Activated CD8-positive, alpha-beta memory T cell treated with anti-CD3 and anti-CD28 coated beads, Interleukin-2, amount 10 ng/mL, durations not matched to agents 7 days and 5 days (primary cell): Measurements from ENCODE around the gene LAMC3. TPM values are rescaled to one million over a fixed set of nuclear protein-coding genes. Genes with fewer than 3 reads are reported as not detected.

Experiments used
- ATAC-seq: fragments of 150-1000 bp; cut with Tn5 transposase; one replicate; pipeline ENCODE4 v1.10.0; 2021; ENCODE audit warnings: moderate library complexity
- CTCF ChIA-PET: fragments of 350-600 bp; sonication (Branson Sonifier 250); formaldehyde crosslinking; loops from one replicate; lab custom pipeline; 2021; ENCODE audit warnings: antibody characterized with exemption; lab: Charles Lee
- DNase-seq: peaks from one replicate; pipeline ENCODE4 v3.0.0-alpha.2; 2020
- H3K27ac Mint-ChIP-seq: one replicate; pipeline ENCODE4 v1.8.0; 2021; ENCODE audit warnings: mild to moderate bottlenecking, mixed read lengths
- H3K27me3 Mint-ChIP-seq: one replicate; pipeline ENCODE4 v1.8.0; 2021; ENCODE audit warnings: mixed read lengths
- H3K36me3 Mint-ChIP-seq: one replicate; pipeline ENCODE4 v1.8.0; 2021; ENCODE audit warnings: mild to moderate bottlenecking, mixed read lengths
- H3K4me1 Mint-ChIP-seq: one replicate; pipeline ENCODE4 v1.8.0; 2021; ENCODE audit warnings: mixed read lengths
- H3K4me3 Mint-ChIP-seq: one replicate; pipeline ENCODE4 v1.8.0; 2021; ENCODE audit warnings: mild to moderate bottlenecking, moderate library complexity, mixed read lengths
- H3K9me3 Mint-ChIP-seq: one replicate; pipeline ENCODE4 v1.8.0; 2022; ENCODE audit warnings: low read depth, mixed read lengths
- total RNA-seq, 2 experiments: library from RNA; stranded (reverse); gene quantifications; one replicate each; pipeline ENCODE4 v1.2.3, GENCODE V29; 2021

Gene LAMC3
- total RNA-seq, 2 experiments from 2014 or later: 0.06 TPM; not detected in 1

DNA sequence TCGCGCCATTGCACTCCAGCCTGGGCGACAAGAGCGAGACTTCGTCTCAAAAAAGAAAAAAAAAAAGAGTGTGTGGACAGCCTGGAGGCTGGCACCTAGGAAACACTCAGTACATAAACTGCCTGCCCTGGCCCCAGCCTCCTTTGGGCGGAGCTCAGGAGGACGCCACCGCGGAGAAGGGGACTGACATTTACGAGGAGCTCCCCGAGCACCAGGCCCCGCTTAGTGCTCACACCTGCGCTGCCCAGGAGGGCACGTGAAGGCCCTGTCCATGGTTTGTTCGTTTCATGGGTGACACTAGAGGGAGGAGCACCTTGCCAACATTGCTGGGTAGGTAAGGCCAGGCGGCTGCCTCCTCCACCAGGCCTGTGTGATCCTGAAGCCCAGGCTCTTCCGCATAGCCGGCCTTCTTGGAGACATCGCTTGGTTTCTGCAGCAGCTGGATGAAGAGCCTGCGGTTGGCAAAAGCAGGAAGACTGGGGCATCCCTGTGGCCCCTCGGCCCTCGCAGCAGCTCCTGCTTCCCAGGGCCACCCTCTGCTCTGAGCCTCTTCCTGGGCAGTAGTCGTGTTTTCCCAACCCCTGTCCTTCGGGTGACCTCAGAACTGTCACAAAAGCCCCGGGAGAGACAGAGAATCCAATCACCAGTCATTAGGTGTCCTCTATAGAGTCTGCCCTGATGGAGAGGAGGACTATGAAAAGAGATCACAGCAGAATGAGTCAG is 26.2 kb upstream of the LAMC3 start:
- H3K27ac Mint-ChIP-seq: no peak overlapping the region
- CTCF ChIA-PET: interaction anchor here (0.6 kb wide), 1 partner anchor 50 kb away, joined by 3 read pairs; no protein-coding TSS in a partner anchor
- H3K27me3 Mint-ChIP-seq: no peaks in the 10 kb centered on the region
- no peaks in the 10 kb centered on the region for H3K9me3 Mint-ChIP-seq
- no peak overlapping the region for H3K4me3 Mint-ChIP-seq
- ATAC-seq: no peak
- no peaks in the 10 kb centered on the region for H3K36me3 Mint-ChIP-seq
- no peaks in the 10 kb centered on the region for H3K4me1 Mint-ChIP-seq
- DNase-seq: no peak

DNA sequence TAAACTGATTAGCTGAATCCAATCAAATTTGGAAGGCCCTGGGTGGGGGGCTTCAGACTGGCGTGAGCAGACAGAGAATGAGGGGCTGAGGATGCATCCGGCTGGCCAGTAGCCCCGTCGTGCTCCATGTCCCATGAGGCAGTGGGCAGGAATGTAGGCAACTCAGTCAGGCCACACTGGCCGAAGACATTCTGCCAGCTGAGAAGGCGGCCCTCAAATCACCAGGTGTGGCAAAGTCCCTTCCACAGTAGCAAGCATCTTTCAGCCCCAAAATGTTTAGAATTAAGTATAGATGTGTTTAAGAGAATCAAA is 25.7 kb upstream of the LAMC3 start:
- Mint-ChIP-seq H3K9me3 (no peaks in the 10 kb centered on the region), H3K4me3 (no peak overlapping the region), H3K27me3 (no peaks in the 10 kb centered on the region), H3K36me3 (no peaks in the 10 kb centered on the region), H3K27ac (no peak overlapping the region), H3K4me1 (no peaks in the 10 kb centered on the region)
- ATAC-seq (no peak), DNase-seq (no peak)
- CTCF ChIA-PET: no interaction called here

DNA sequence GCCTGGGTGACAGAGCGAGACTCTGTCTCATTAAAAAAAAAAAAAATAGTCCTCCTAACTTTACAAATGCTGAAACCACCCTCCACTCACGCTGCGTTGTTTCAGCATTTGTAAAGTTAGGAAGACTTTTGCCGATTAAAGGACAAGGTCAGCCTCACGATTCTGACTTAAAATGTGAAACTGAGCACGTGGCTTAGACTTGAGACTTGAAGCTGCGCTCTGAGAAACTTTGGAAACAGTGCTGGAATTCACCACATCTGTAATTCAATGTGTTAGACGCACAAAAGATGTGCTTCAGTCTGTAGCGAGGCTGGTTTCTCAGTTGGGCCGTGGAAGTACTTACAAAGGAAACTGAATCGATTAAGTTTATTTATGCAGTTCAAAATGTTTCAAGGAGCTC is 25.0 kb upstream of the LAMC3 start:
- DNase-seq (no peak), ATAC-seq (no peak)
- Mint-ChIP-seq H3K27me3 (no peaks in the 10 kb centered on the region), H3K4me3 (no peak overlapping the region), H3K27ac (no peak overlapping the region), H3K36me3 (no peaks in the 10 kb centered on the region), H3K4me1 (no peaks in the 10 kb centered on the region), H3K9me3 (no peaks in the 10 kb centered on the region)
- CTCF ChIA-PET: interaction anchor here (1.8 kb wide), 1 partner anchor 11 kb away, joined by 3 read pairs; no protein-coding TSS in a partner anchor

DNA sequence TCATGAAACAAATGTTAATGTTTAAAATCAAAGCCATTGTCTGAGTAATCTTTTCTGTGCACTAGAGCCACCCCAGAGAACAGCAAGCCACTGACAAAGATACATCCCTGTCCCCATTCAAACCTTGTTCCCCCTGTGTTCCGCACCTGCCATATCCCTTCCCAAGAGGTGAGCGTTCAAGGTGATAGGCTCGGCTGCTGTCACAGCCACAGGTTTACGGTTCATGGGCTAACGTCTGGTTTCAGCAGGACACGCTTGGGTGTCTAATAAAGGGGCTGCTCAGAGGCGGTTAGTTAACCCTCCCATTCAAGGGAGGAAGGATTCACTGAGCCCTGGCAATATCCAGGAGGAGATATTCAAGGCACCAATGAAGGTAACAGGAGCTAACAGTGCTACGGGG is 24.5 kb upstream of the LAMC3 start:
- no peak overlapping the region for H3K27ac Mint-ChIP-seq
- ATAC-seq (no peak), DNase-seq (no peak)
- H3K9me3 Mint-ChIP-seq: no peaks in the 10 kb centered on the region
- H3K4me3 Mint-ChIP-seq: no peak overlapping the region
- H3K36me3 Mint-ChIP-seq: no peaks in the 10 kb centered on the region
- H3K27me3 Mint-ChIP-seq: no peaks in the 10 kb centered on the region
- CTCF ChIA-PET: interaction anchor here (1.8 kb wide), 1 partner anchor 11 kb away, joined by 3 read pairs; no protein-coding TSS in a partner anchor
- H3K4me1 Mint-ChIP-seq: no peaks in the 10 kb centered on the region

DNA sequence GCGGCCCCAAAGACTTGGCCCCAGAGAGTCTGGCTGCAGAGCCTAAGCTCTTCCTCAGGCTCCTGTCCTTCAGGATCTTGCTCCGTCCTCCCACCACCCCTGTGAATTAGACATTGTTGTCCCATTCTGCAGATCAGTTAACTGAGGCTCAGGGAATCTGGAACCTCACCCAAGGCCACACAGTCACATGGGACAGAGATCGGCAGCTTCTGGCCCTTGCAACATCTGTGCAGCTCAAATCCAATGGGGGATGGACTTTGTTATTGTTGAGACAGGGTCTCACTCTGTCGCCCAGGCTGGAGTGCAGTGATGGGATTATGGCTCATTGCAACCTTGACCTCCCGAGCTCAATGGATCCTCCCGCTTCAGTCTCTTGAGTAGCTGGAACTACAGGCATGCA is 23.9 kb upstream of the LAMC3 start:
- CTCF ChIA-PET: interaction anchor here (1.8 kb wide), 1 partner anchor 10 kb away, joined by 3 read pairs; no protein-coding TSS in a partner anchor
- no peaks in the 10 kb centered on the region for H3K9me3 Mint-ChIP-seq
- DNase-seq (no peak), ATAC-seq (no peak)
- no peaks in the 10 kb centered on the region for H3K4me1 Mint-ChIP-seq
- no peak overlapping the region for H3K4me3 Mint-ChIP-seq
- H3K36me3 Mint-ChIP-seq: no peaks in the 10 kb centered on the region
- H3K27me3 Mint-ChIP-seq: no peaks in the 10 kb centered on the region
- H3K27ac Mint-ChIP-seq: no peak overlapping the region

DNA sequence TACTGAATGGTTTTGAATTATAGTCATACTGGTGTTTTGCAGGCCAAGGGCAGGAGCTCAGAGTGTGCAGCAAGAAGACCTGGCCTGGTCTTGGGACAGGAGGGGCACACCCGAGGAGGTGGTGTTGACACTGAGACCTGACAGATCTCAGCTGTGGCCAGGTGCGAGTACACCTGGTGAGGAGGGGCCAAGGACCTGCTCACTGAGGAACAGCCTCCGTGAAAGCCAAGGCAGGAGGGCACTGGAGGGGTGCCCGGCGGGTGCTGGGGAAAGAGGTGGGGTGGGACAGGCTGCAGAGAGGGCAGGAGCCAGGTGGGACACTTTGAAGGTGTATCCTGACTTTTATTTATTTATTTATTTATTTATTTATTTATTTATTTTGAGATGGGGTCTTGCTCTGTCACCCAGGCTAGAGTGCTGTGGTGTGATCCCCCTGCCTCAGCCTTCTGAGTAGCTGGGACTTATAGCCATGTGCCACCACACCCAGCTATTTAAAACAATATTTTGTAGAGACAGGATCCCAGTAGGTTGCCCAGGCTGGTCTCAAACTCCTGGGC is 23.3 kb upstream of the LAMC3 start:
- no peak overlapping the region for H3K4me3 Mint-ChIP-seq
- DNase-seq (no peak), ATAC-seq (no peak)
- no peaks in the 10 kb centered on the region for H3K27me3 Mint-ChIP-seq
- CTCF ChIA-PET: interaction anchor here (1.8 kb wide), 1 partner anchor 10 kb away, joined by 3 read pairs; no protein-coding TSS in a partner anchor
- no peak overlapping the region for H3K27ac Mint-ChIP-seq
- H3K4me1 Mint-ChIP-seq: no peaks in the 10 kb centered on the region
- H3K36me3 Mint-ChIP-seq: no peaks in the 10 kb centered on the region
- H3K9me3 Mint-ChIP-seq: no peaks in the 10 kb centered on the region

DNA sequence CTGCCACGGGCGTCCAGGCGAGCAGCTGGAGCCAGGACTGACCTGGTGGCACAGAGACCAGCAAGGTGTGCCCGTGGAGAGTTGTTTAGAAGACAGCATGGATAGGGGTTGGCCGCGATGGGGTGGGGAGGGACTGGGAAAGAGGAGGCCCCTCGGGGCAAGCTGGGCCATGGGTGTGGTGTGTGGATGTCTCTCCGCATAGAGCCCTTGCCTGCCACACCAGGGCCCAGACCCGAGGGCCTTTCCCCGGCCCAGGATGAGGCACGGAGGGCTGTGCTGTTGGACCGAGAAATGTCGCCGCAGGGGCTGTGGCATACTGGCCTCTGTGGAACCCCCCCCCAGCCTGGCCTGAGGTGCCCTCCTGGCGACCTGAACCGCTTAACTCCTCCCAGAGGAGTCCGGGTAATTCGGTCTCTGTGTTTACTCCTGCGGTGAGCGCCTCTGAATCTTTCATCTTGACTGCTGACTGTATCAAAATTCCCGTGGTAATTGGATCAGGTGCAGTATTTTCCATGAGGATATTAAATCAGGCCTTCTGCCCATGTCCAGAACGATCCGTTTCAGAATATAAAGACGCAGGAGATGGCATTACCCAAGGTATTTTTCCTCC is 22.5 kb upstream of the LAMC3 start:
- Mint-ChIP-seq H3K36me3 (no peaks in the 10 kb centered on the region), H3K4me3 (no peak overlapping the region), H3K9me3 (no peaks in the 10 kb centered on the region), H3K27me3 (no peaks in the 10 kb centered on the region), H3K27ac (no peak overlapping the region), H3K4me1 (no peaks in the 10 kb centered on the region)
- ATAC-seq: no peak
- no peak for DNase-seq
- CTCF ChIA-PET: interaction anchor here (2.5 kb wide), 1 partner anchor 12 kb away, joined by 7 read pairs; no protein-coding TSS in a partner anchor

DNA sequence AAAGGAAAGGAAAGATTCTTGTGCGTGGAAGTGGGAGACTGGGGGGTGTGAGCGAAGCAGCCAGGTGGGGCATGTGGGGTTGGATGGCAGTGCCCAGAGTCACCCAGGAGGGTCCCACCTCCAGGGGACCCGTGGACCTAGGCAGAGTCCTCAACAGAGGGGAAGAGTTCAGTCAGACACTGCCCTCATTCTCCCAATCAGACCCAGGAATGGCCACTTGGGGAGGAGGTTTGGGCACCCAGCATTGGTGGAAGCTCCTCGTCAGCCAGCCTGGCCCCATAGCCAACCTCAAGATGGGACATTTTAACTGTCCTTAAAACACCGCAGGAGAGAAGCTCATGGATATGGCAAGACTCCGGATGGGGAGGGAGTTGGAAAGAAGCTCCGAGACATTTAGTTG is 21.9 kb upstream of the LAMC3 start:
- Mint-ChIP-seq H3K9me3 (no peaks in the 10 kb centered on the region), H3K4me3 (no peak overlapping the region), H3K4me1 (no peaks in the 10 kb centered on the region), H3K36me3 (no peaks in the 10 kb centered on the region), H3K27ac (no peak overlapping the region), H3K27me3 (no peaks in the 10 kb centered on the region)
- CTCF ChIA-PET: interaction anchor here (2.5 kb wide), 1 partner anchor 11 kb away, joined by 7 read pairs; no protein-coding TSS in a partner anchor
- DNase-seq (no peak), ATAC-seq (no peak)

DNA sequence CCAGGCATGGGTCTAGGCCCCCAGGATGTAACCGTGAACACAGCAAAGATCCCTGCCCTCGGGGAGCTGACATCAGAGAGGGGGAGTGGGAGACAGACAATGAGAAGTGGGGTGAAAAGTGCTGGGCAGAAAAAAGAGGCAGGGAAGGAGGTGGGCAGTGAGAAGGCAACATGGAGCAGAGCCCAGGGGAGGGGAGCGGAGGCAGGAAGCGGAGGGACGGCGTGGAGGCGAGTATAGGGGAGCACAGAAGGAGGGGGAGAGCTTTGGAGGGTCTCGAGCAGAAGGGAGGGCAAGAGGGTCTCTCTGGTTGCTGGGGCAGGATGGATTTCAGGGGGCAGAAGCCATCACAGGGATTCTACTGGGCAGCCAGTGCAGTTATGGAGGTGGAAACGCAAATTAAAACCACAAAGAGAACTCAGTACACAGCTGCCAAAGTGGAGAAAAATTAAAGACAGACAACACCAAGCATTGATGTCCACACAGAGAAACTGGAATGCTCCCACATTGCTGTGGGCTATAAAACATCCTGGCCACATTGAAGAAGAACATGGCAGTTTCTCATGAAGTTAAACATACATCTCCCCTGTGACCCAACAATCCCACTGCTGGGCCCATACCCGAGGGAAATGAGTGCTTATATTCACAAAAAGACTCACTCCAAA is 21.1 kb upstream of the LAMC3 start:
- CTCF ChIA-PET: interaction anchor here (2.5 kb wide), 1 partner anchor 10 kb away, joined by 7 read pairs; no protein-coding TSS in a partner anchor
- Mint-ChIP-seq H3K4me1 (no peaks in the 10 kb centered on the region), H3K36me3 (no peaks in the 10 kb centered on the region), H3K27me3 (no peaks in the 10 kb centered on the region), H3K27ac (no peak overlapping the region), H3K4me3 (no peak overlapping the region), H3K9me3 (no peaks in the 10 kb centered on the region)
- ATAC-seq (no peak), DNase-seq (no peak)

DNA sequence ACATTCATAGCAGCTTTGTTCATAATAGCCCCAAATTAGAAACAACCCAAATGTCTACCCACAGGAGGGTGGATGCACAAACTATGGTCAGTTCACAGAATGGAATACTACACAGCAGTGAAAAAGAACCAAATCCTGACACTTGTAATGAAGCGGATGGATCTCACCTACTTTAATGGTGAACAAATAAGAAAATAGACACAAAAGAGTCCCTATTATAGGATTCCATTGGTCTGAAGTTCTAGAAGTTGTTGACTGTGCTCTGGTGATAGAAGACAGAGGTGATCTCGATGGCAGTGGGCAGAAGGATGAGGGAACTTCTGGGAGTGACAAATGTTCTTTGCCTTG is 20.6 kb upstream of the LAMC3 start:
- Mint-ChIP-seq H3K4me3 (no peak overlapping the region), H3K4me1 (no peaks in the 10 kb centered on the region), H3K27me3 (no peaks in the 10 kb centered on the region), H3K36me3 (no peaks in the 10 kb centered on the region), H3K9me3 (no peaks in the 10 kb centered on the region), H3K27ac (no peak overlapping the region)
- no peak for DNase-seq
- no peak for ATAC-seq
- CTCF ChIA-PET: interaction anchor here (2.5 kb wide), 1 partner anchor 10 kb away, joined by 7 read pairs; no protein-coding TSS in a partner anchor

DNA sequence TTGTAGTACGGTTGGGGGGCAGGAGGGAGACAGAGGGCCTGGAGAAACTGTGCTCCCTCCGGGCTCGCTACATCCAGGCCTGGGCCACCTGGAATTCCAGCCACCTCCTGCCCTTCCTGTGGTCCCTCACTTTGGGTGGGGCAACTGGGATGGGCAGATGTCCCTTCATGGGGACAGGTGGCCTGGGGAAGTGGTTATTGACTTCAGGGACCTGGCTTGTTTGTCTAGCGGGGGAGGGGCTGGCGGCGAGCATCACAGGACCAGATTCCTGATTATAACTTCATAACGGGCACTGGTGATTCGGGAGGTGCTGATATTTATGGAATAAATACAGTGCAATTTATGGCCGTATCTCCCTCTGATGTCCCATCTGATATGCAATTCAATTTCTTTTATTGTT is 20.1 kb upstream of the LAMC3 start:
- H3K27ac Mint-ChIP-seq: no peak overlapping the region
- no peak overlapping the region for H3K4me3 Mint-ChIP-seq
- no peaks in the 10 kb centered on the region for H3K9me3 Mint-ChIP-seq
- H3K36me3 Mint-ChIP-seq: no peaks in the 10 kb centered on the region
- no peaks in the 10 kb centered on the region for H3K27me3 Mint-ChIP-seq
- DNase-seq (no peak), ATAC-seq (no peak)
- CTCF ChIA-PET: interaction anchor here (2.5 kb wide), 1 partner anchor 9 kb away, joined by 7 read pairs; no protein-coding TSS in a partner anchor
- H3K4me1 Mint-ChIP-seq: no peaks in the 10 kb centered on the region

DNA sequence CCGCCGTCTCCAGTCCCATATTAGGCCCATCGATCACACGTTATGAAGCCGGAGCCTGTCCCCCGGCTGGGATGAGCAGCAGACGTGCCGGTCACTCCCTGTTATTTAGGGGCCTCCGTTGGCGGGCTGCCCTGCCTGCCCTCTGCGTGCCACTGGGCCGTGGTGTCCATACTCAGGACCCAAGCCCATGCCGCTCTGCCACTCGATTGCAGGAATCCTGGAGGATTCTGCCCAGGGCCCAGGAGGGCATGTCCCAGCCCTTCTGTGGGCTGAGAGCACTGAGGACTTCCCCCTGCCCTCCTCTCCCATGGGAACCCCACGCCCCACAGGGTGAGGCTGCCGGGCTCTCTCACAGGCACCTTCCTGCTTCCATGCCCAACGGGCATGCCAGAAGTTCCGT is 19.6 kb upstream of the LAMC3 start:
- Mint-ChIP-seq H3K4me1 (no peaks in the 10 kb centered on the region), H3K4me3 (no peak overlapping the region)

DNA sequence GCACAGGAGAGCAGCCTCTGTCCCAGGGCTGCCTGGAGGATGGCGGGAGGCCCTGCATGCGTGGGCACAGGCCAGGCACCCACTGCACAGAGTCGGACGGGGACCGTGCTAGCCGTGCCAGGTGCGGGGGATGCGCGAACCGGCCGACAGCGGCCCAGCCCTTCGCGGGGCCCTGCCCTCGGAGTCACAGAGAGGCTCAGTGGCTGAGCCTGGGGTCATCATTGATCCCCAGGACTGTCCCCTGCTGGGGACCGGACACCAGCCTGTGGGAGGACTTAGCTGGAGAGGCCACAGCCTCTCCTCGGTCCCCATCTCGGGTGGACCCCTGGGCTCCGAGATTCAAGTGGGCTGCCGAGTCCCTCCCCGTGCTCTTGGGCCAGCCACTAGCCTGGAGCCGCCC is 19.1 kb upstream of the LAMC3 start:
- DNase-seq (no peak), ATAC-seq (no peak)
- Mint-ChIP-seq H3K36me3 (no peaks in the 10 kb centered on the region), H3K9me3 (no peaks in the 10 kb centered on the region), H3K4me1 (no peaks in the 10 kb centered on the region), H3K4me3 (no peak overlapping the region), H3K27me3 (no peaks in the 10 kb centered on the region), H3K27ac (no peak overlapping the region)
- CTCF ChIA-PET: no interaction called here

More for the DNA sequence above, 19.6 kb upstream of the LAMC3 start:
- DNase-seq (no peak), ATAC-seq (no peak)
- Mint-ChIP-seq H3K27me3 (no peaks in the 10 kb centered on the region), H3K36me3 (no peaks in the 10 kb centered on the region), H3K27ac (no peak overlapping the region), H3K9me3 (no peaks in the 10 kb centered on the region)
- CTCF ChIA-PET: no interaction called here
